K562 (cell line): ENCODE measurements around the gene CCM2. TPM values are rescaled to one million over a fixed set of nuclear protein-coding genes. Genes with fewer than 3 reads are reported as not detected.
A peak's percentile ranks its signal among the peaks of the same experiment; 100 is the strongest.

ENCODE experiments used
- AFF1 ChIP-seq, 2 experiments: fragments of 450-650 bp; IDR thresholded peaks; 2 replicates each; pipeline ENCODE4 v1.6.1; 2018; ENCODE audit warnings: mild to moderate bottlenecking in 2 of 2, low read depth in 1 of 2; ENCODE audit not compliant: partially characterized antibody in 2 of 2
- ARHGAP35 ChIP-seq: fragments of 450-650 bp; IDR thresholded peaks from 2 replicates; pipeline ENCODE4 v1.6.1; 2018; ENCODE audit not compliant: partially characterized antibody
- ARID2 ChIP-seq: fragments of 450-650 bp; IDR thresholded peaks from 2 replicates; pipeline ENCODE4 v1.6.1; 2017; ENCODE audit warnings: antibody characterized with exemption, mild to moderate bottlenecking
- ATF4 ChIP-seq: fragments of 450-650 bp; formaldehyde crosslinking; IDR thresholded peaks from 2 replicates; pipeline ENCODE4 v1.4.0; 2022; ENCODE audit warnings: mild to moderate bottlenecking, moderate library complexity
- BCL6 ChIP-seq: fragments of 250-450 bp; sonication (Bioruptor Pico); IDR thresholded peaks from 2 replicates; pipeline ENCODE4 v1.4.0; 2020
- FOXJ3 ChIP-seq: sonication (generic); formaldehyde crosslinking; IDR thresholded peaks from 2 replicates; pipeline ENCODE4 v1.4.0; 2020; ENCODE audit warnings: mild to moderate bottlenecking, missing genetic modification reagents
- GATAD2B ChIP-seq: fragments of 450-650 bp; IDR thresholded peaks from 2 replicates; pipeline ENCODE4 v1.6.1; 2017; ENCODE audit warnings: mild to moderate bottlenecking, borderline replicate concordance
- GTF2A2 ChIP-seq: IDR thresholded peaks from 2 replicates; pipeline ENCODE4 v1.6.1; 2016; ENCODE audit warnings: mild to moderate bottlenecking, missing genetic modification characterization, missing compliant biosample characterization
- PHF8 ChIP-seq: fragments of 200-600 bp; sonication (generic); IDR thresholded peaks from 2 replicates; pipeline ENCODE4 v1.6.1; 2012; ENCODE audit warnings: mixed run types, mild to moderate bottlenecking, inconsistent platforms, low read length, moderate library complexity, borderline replicate concordance
- POLR2AphosphoS2 ChIP-seq: IDR thresholded peaks from 2 replicates; pipeline ENCODE4 v1.6.1; 2012; ENCODE audit warnings: low read length, improper control_type of control experiment
- RHOXF2B ChIP-seq: fragments of 250-450 bp; sonication (Bioruptor Pico); conservative IDR thresholded peaks from 2 replicates; pipeline ENCODE4 v1.5.1; 2021
- SNAPC5 ChIP-seq: fragments of 250-450 bp; sonication (Bioruptor Pico); IDR thresholded peaks from 2 replicates; pipeline ENCODE4 v1.8.0; 2021; ENCODE audit warnings: moderate library complexity, mild to moderate bottlenecking, inconsistent platforms
- TSC22D4 ChIP-seq: fragments of 450-650 bp; IDR thresholded peaks from 2 replicates; pipeline ENCODE4 v1.6.1; 2016; ENCODE audit warnings: missing genetic modification characterization, missing biosample characterization, control low read depth
- UBTF ChIP-seq, 2 experiments: IDR thresholded peaks; 2 replicates each; pipeline ENCODE4 v1.6.1; 2012; ENCODE audit warnings: improper control_type of control experiment in 2 of 2, low read depth in 2 of 2, low read length in 2 of 2, borderline replicate concordance in 1 of 2
- ZNF398 ChIP-seq: fragments of 250-450 bp; sonication (Bioruptor Pico); IDR thresholded peaks from 2 replicates; pipeline ENCODE4 v1.8.0; 2021; ENCODE audit warnings: moderate library complexity, mild to moderate bottlenecking, inconsistent platforms
- ZNF507 ChIP-seq: conservative IDR thresholded peaks from 2 replicates; pipeline ENCODE4 v1.6.1; 2017; ENCODE audit warnings: missing genetic modification characterization, missing compliant biosample characterization
- ZNF57 ChIP-seq: fragments of 450-650 bp; formaldehyde crosslinking; IDR thresholded peaks from 2 replicates; pipeline ENCODE4 v1.4.0; 2020; ENCODE audit warnings: mild to moderate bottlenecking, moderate library complexity
- ZNF668 ChIP-seq: fragments of 250-450 bp; sonication (Bioruptor Pico); IDR thresholded peaks from 2 replicates; pipeline ENCODE4 v1.8.0; 2022; ENCODE audit warnings: mild to moderate bottlenecking, inconsistent platforms
- ZNF75A ChIP-seq: fragments of 450-650 bp; formaldehyde crosslinking; IDR thresholded peaks from 2 replicates; pipeline ENCODE4 v1.4.0; 2020; ENCODE audit warnings: mild to moderate bottlenecking
- polyA plus RNA-seq, 8 experiments: library from polyadenylated mRNA; depleted of rRNA in 4 of 8; stranded (reverse) in 5 of 8; unstranded in 3 of 8; fragments of >200 nt; fragmentation: Nextera tagmentation in 2 of 8; fragmentation: Illumina TruSeq in 1 of 8; extraction: Ambion mirVana in 2 of 8; extraction: Trizol in 1 of 8; gene quantifications; 2 replicates each; pipeline versions ENCODE4 v1.2.1 to v1.2.3, GENCODE V29; 2011 to 2014; ENCODE audit warnings: inconsistent platforms in 1 of 8, missing spikeins in 1 of 8
- total RNA-seq, 7 experiments: library from RNA; depleted of rRNA in 6 of 7; stranded (reverse); fragments of >200 nt in 6 of 7; fragmentation: Illumina TruSeq in 2 of 7; extraction: Trizol in 2 of 7; gene quantifications; 2 replicates each; pipeline versions ENCODE4 v1.2.1 to v1.2.3, GENCODE V29; 2011 to 2021; ENCODE audit warnings: low replicate concordance in 1 of 7

Gene CCM2
- total and polyA plus RNA-seq, 9 of the 15 experiments (the other 6 are each of a cell fraction or from before 2014, with no cell fraction given) = 0.41 to 38.6 (median 25.9) TPM

- TF ChIP-seq BCL6 = no peak
- no peak for TF ChIP-seq POLR2AphosphoS2
- TF ChIP-seq ZNF398 (CRISPR knock-in tag) = no peak
- TF ChIP-seq FOXJ3 (CRISPR knock-in tag) = no peak
- no peak for TF ChIP-seq ZNF668 (CRISPR knock-in tag)
- TF ChIP-seq UBTF (IDR thresholded peaks at IDR 0.05; ENCODE audit: borderline replicate concordance in 1 of 2, low read depth in 2 of 2, low read length in 2 of 2) = no peak
- no peak for TF ChIP-seq ZNF57 (CRISPR knock-in tag)
- TF ChIP-seq ZNF75A (CRISPR knock-in tag) = peak; percentile 9; the same call in 1 of the 2 replicates
- peak; percentile 99 for TF ChIP-seq GATAD2B
- no peak for TF ChIP-seq ARID2
- no peak for TF ChIP-seq ATF4 (CRISPR knock-in tag)
- no peak for TF ChIP-seq PHF8
- no peak for TF ChIP-seq SNAPC5 (CRISPR knock-in tag)
- peak in 1 of 2 experiments; percentile 35 for TF ChIP-seq AFF1 (IDR thresholded peaks at IDR 0.05; ENCODE audit: low read depth in 1 of 2, partially characterized antibody in 2 of 2)
- no peak for TF ChIP-seq TSC22D4 (tag)
- no peak for TF ChIP-seq ZNF507 (tag)
- no peak for TF ChIP-seq GTF2A2 (tag)
- no peak for TF ChIP-seq ARHGAP35
- TF ChIP-seq RHOXF2B (CRISPR knock-in tag) = no peak
Observed at GRCh38 chr7:44994877-44995554, 5.0 kb upstream of the CCM2 start (continued).
